HG03575 (cell line): ENCODE results near the gene GSTO1.
"Not testable (repeated sequence)": the region's sequence is repeated elsewhere in the genome, so short reads cannot be mapped to it uniquely, and the experiment has no call there.

Experiments used
- ATAC-seq: cut with Tn5 transposase; IDR thresholded peaks from one replicate; pipeline ENCODE4 v1.9.1; 2021; ENCODE audit not compliant: unreplicated experiment, insufficient number of reproducible peaks, low FRiP score; ENCODE audit errors: extremely low read depth

Gene GSTO1

DNA sequence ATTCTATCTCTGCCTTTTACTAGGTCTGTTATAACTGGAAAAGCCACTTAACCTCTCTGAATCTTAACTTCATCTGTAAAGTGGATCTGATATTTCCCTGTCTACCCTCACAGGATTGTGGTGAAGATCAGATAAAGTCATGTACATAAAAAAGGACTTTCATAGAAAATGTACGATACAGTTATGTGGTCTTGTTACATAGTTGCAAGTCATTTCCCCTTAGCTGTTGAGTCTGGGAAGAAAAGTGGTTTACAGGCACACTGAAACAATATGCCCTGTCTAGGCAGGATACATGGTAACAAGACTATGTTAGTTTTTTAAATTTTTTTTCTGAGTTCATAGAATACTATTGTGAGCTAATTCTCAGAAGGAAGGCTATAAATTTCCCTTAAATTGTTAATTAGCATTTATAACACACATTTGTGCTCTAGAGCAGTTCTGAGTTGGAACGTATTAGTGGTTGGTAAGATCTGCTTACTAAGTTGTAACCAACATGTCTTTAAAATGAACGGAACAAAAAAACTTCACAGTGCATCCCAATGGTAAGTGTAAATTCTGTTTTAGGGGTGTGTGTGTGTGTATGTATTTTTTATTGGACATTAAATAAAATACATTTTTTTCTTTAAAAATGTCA is 7.1 kb upstream of the GSTO1 start:
- no peak for ATAC-seq

GRCh38 chr10:104248931-104249330 is 5.8 kb upstream of the GSTO1 start:
- not testable (repeated sequence) for ATAC-seq

- ATAC-seq = no peak
Observed at GRCh38 chr10:104250371-104250770, 4.3 kb upstream of the GSTO1 start.

- ATAC-seq = no peak
Observed at GRCh38 chr10:104251443-104251842, 3.2 kb upstream of the GSTO1 start.

GRCh38 chr10:104252368-104252767 is 2.3 kb upstream of the GSTO1 start:
- ATAC-seq = no peak

GRCh38 chr10:104253106-104253505 is 1.6 kb upstream of the GSTO1 start:
- ATAC-seq = no peak

GRCh38 chr10:104253606-104254410 is 884 bp upstream of the GSTO1 start:
- no peak for ATAC-seq

DNA sequence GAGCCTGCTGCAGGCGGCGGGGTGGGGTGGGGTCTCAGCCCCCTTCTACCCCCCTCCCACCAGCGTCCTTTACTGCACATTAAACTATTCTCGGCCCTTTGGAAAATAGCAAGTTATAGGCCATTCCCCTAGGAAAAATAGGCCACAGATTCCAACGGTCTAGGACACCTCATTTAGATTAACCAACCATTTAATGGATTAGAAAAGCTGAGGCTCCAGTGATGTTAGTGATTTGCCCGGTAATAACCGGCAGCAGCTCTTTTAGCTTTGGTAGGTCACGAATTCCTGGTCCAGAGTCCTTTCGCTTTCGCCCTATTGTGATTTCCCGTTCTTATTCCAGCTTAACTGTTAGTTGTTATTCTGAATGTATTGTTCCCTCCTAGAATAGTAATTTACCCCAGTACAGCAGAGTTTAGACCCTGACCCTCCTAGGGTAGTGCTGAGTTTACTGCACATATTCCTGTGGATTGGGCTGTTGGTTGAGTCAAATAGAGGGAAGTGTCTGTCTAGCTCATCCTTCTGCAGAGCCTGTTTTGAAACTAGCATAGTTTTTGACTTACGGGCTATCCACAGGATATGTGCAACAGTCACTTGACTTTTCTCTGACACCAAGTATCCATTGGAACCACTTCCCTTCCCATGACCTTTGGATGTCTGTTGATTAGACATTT is 754 bp downstream of the GSTO1 start:
- no peak for ATAC-seq

GRCh38 chr10:104256335-104256961 is 1.8 kb downstream of the GSTO1 start:
- ATAC-seq = no peak

DNA sequence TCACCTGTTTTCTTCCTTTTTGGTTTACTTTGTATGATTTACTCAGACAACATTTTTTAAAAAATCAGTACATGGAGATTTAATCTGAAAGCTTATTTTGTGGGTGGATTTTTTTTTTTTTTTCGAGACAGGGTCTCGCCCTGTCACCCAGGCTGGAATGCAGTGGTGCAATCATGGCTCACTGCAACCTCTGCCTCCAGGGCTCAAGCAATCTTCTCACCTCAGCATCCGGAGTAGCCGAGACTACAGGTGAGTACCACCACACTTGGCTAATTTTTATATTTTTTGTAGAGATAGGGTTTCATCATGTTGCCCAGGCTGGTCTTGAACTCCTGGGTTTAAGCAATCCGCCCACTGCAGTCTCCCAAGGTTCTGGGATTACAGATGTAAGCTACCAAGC is 2.5 kb downstream of the GSTO1 start:
- no peak for ATAC-seq

DNA sequence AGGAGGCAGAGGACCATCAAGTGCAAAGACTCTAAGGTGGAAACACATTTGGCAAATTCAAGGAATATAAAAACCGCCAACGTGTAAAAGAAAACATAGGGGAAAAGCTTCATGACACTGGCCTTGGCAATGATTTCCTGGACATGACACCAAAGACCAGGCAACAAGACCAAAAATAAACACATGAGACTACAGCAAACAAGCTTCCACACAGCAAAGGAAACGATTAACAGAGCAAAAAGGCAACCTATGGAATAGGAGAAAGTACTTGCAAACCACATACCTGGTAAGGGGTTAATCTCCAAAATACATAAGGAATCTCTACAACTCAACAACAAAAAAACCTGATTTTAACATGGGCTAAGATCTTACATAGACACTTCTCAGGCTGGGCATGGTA is 3.5 kb downstream of the GSTO1 start:
- ATAC-seq = no peak

- no peak for ATAC-seq
Observed at GRCh38 chr10:104259456-104259855, 4.8 kb downstream of the GSTO1 start.

- no peak for ATAC-seq
Observed at GRCh38 chr10:104259999-104260774, 5.5 kb downstream of the GSTO1 start.

- ATAC-seq = no peak
Observed at GRCh38 chr10:104260775-104261115, 6.1 kb downstream of the GSTO1 start.

DNA sequence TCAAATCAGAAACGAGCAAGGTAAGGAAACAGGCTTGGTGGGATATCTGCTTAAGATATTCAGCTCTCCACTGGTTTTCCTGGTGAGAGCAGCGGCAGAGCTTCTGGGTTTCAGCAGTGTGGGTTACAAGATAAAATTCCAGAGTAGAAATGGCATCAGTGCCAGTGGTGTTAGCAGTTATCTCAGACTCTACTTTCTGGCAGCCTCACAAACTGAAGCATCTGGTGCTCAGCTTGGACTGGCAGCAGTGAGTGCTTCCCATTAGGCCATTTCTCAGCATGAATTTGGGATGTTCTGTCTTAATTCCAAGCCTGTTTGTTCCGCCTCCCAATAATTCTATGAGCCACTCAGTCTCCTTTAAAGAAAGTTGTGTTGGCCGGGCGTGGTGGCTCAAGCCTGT is 7.4 kb downstream of the GSTO1 start:
- ATAC-seq = no peak

DNA sequence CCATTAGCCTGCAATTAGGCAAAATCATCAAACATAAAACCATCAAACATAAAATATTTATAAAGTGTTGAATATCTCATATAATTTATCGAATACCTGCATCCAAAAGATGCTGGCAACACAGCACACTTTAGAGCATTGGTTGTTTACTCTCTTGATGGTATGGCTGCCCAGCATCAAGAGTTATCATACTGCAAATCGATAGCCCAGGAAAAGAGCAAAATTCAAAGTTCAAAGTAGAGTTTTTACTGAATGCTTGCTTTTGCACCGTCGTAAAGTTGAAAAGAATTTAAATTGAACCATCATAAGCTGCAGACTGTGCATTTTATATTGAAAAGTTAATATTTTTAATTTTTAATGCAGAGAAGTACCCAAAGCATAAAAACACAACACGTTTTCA is 10.1 kb downstream of the GSTO1 start:
- ATAC-seq = no peak

DNA sequence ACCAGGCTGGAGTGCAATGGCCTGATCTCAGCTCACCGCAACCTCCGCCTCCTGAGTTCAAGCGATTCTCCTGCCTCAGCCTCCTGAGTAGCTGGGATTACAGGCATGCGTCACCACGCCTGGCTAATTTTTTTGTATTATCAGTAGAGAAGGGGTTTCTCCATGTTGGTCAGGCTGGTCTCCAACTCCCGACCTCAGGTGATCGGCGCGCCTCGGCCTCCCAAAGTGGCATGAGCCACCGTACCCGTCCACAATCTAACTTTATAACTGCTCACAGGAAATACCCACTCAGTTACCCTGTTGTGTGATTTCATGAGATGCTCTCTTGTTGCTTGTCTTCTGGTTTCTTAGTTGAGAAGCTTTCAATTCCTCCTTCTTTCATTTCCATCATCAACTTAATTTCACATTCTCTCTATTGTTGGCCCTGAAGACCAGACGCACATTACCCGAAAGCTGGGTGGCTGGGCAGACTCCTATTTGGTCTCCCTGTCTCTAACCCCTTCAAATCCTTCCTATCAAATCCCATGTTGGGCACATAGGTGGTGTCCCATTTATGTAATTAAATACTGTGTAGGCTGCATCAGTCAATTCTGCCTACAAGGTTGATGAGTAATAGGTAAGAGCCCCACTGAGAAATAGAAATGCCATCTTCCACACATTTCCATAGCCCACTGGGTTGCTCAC is 13.2 kb downstream of the GSTO1 start:
- ATAC-seq = no peak

DNA sequence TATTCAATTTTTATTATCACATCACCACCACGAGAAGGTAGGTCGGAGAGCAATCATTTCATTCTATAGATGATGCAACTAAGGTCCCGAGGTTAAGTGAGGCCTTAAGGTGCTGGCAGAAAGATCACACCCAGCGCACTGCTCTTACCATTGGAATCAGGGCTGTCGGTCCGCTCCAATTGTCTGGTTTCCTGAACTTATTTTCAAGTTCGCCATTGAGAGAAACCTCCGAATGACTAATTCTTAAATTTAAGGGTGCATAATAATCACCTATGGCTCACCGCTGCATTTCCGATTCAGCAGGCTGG is 13.7 kb downstream of the GSTO1 start:
- ATAC-seq = no peak
